HG02970 (cell line): Measurements from ENCODE around the gene SNRPN.
"Not testable (repeated sequence)": the region's sequence is repeated elsewhere in the genome, so short reads cannot be mapped to it uniquely, and the experiment has no call there.

Experiments
- ATAC-seq: cut with Tn5 transposase; IDR thresholded peaks from one replicate; pipeline ENCODE4 v1.9.1; 2021; ENCODE audit warnings: mild to moderate bottlenecking, moderate library complexity, moderate number of reproducible peaks; ENCODE audit not compliant: unreplicated experiment, low FRiP score

Gene SNRPN

GRCh38 chr15:24954783-24955530 lies at the start of gene SNRPN, which contains the start of gene SNURF:
TSS of gene SNRPN (plus strand) at chr15:24954987. CDS start at chr15:24974454, 19,467 bp downstream.
TSS of gene SNURF (plus strand) at chr15:24954987. CDS start at chr15:24955049, 62 bp downstream.
- no peak for ATAC-seq

GRCh38 chr15:24916305-24917009 lies 38.3 kb upstream of the SNRPN start:
- ATAC-seq: no peak

DNA sequence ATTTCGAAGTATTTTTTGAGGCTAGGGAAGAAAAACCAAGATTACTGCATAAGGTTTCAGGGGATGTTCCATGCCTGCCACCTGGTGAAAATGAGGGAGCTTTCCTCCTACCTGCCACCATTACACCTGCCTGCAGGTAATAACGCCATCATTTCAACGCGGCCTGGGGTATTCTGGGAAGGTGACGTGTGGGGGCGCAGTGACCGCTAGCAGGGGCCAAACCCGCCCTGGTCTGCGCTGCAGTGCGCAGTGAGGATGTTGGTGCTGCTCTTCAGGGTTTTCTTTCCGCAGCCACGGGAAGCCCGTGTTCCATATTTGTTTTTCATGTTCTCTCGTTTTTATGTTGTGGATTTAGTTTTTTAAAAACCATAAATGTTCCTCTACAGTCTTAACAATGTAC lies 37.4 kb upstream of the SNRPN start:
- ATAC-seq: no peak

- ATAC-seq: no peak
Observed at GRCh38 chr15:24919446-24919845, 35.3 kb upstream of the SNRPN start.

DNA sequence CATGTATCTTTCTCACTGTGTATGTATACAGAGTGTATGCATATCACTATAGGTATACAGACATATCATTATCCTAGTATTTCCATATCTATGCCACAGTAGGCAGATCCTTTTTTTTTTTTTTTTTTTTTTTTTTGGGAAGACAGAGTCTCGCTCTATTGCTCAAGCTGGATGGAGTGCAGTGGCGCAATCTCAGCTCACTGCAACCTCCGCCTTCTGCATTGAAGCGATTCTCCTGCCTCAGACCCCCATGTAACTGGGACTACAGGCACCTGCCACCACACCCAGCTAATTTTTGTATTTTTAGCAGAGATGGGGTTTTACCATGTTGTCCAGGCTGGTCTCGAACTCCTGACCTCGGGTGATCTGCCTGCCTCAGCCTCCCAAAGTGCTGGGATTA lies 32.0 kb upstream of the SNRPN start:
- not testable (repeated sequence) for ATAC-seq

DNA sequence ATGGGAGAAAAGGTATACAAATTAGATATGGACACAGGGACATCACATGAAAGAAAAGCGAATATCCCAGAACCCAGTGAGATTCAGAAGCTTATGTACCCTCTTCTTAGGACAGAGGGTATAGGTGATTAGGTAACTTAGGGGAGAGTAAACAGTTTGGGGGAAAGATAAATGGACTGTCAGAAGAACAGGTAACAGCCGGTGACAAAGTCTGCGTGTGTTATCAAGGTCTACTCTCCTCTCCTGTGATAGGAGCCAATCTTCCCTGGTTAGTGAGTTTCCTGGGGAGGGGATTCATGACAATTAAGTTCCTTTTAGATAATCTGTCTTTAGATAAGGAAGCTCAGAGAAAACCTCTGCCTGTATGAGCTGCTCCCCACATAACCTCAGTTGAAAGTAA lies 30.6 kb upstream of the SNRPN start:
- ATAC-seq: no peak

DNA sequence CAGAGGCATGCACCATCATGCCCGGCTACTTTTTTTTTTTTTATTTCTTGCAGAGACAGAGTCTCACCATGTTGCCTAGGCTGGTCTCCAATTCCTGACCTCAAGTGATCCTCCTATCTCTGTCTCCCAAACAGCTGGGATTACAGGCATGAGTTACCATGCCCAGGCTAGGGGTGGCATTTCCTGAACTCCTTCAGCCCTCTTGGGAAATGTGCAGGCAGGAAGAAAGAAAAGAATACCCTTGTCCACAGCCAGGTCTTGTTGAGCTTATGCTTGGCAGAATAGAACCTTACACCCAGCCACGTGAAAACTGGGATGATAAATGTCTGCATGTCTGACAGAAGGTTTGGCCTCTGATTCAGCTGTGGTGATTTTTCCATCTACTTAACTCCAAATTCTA lies 30.2 kb upstream of the SNRPN start:
- ATAC-seq: no peak

DNA sequence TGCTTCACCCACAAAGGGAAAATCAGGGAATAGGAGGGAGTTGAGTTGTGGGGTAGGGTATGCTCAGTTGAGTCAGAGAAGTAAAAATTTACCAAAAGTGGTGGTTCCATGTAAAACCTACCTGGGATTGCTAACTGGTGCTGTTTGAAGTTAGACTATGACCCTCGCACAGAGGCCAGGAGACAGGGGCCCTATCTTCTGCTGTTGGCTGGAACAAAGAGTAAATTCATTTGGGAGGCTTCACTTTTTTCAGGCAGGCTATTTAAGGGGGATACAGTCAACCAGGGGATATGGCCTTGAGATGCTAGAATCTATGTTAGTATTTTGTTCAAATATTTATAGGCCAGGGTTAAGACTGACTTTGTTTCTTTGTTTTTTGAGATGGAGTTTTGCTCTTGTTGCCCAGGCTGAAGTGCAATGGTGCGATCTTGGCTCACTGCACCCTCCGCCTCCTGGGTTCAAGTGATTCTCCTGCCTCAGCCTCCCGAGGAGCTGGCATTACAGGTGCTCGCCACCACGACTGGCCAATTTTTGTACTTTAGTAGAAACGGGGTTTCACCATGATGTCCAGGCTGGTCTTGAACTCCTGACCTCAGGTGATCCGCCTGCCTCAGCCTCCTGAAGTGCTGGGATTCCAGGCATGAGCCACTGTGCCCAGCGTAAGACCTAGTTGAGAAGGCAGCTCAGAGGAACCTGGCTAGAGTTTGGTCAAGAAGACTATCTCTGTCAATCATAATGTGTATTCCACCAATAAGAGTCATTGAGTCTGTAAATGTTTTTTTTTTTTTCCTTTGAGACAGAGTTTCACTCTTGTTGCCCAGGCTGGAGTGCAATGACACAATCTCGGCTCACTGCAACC lies 22.7 kb upstream of the SNRPN start:
- not testable (repeated sequence) for ATAC-seq

DNA sequence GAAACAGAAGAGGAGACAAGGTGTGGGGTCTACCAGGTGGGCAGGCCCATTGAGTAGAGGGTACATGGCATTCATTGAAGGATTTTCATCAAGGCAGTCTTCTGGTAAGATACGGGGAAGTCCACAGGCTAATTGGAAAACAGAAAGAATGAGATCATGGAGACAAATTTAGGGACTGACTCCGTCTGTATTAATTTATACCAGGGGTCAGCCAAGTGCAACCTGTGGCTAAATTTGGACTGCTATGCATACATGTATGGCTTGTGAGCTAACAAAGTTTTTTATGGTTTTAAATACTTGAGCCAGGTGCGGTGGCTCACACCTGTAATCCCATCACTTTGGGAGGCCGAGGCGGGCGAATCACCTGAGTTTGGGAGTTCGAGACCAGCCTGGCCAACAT lies 21.1 kb upstream of the SNRPN start:
- ATAC-seq: no peak

DNA sequence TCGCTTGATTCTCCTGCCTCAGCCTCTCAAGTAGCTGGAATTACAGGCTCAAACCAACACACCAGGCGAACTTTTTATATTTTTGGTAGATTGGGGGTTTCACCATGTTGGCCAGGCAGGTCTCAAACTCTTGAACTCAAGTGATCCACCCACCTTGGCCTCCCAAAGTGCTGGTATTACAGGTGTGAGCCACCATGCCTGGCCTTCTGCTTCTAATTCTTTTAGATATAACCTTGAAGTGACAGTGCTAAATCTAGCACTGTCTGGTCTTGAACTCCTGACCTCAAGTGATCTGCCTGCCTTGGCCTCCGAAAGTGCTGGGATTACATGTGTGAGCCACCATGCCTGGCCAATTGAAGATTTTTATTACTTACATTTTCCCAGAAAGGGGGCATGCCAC lies 16.6 kb upstream of the SNRPN start:
- ATAC-seq: not testable (repeated sequence)

DNA sequence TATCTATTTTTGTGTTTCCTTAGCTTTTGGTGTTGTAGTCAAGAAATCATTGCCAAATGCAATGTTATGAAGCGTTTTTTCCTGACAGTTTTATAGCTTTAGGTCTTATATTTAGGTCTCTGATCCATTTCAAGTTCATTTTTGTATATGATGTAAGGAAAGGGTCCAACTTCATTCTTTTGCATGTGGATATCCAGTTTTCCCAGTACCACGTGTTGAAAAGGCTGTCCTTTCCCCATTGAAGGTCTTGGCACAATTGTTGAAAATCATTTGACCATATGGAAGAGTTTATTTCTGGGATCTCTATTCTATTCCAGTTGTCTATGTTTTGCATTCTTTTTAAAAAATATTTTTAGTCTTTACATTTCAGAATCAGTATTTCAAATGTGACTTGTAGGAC lies 14.6 kb upstream of the SNRPN start:
- ATAC-seq: no peak

- ATAC-seq: no peak
Observed at GRCh38 chr15:24943361-24943760, 11.4 kb upstream of the SNRPN start.

- ATAC-seq: no peak
Observed at GRCh38 chr15:24944954-24945353, 9.8 kb upstream of the SNRPN start.

DNA sequence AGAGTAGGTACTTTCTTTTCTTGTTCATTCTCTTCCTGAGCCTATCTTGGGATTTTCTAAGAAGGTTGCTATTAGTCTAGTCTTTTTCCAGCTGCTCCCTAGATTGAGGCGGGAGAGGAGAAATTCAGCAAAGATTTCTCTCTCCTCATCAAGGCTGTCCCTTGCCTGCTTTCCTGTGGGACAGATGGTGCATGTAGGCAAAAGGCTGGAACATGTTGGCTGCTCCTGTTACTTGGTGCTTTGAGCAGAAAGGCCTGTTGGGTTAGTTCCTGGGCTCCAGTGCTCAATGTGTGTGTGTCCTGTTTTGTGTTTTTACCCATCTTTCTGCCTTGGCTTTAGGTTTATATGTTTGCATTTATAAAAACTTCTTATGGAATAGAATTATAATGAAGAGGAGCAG lies 9.1 kb upstream of the SNRPN start:
- ATAC-seq: no peak

GRCh38 chr15:24948495-24948894 lies 6.3 kb upstream of the SNRPN start:
- ATAC-seq: no peak

- ATAC-seq: no peak
Observed at GRCh38 chr15:24955531-24955921, 739 bp downstream of the SNRPN start.

DNA sequence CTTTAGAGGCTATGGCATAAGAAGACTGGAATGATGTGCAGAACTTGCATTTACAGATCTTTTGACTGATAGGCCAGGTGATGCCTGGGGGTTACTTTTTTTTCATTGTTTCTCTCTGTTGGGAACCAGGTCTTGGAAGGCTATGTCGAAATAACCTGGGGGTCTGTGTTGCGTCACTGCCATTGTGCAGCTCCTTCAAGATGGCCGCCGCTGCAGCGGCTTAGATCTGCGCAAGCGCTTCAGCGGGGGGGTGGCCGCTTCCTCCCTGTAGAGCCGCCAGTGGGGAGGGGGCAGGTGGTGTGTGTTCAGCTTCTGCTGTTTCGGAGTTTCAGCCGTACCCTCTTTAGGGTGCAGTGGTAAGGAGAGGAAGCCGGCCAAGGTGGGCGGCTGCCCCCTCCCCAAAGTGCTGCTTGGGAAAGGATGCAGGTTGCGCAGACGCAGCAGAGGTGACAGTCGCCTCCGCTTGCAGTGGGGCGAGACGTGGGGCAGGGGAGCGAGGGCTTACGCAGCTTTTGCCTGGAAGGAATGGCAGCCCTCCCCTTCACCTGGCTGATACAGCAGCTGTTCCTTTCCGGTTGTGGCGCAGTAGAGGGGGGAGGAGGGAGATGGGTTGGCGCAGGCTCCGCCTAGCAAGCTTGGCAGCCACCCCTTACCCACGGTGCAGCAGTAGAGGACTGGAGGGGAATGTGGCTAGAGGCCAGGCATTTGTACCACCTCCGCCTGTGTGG lies 1.5 kb downstream of the SNRPN start:
- ATAC-seq: peak; percentile 65

DNA sequence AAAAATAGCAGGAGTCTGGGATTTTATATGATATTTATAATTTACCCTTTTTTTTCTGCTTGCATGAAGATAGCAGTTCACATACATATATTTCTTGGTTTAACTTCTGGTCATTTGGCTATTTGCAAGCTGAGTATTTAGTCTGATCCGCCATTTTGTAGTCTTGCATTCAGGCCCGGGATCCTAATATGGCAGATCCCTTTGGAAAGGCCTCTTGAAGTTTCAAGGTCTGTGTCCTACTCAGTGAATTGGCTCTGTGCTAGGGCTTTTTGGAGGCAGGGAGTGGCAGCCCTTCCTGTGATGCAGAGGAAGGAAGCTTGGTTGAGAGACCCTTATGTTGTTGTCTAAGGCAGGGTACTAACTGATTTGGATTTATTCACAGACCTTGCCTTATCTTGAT lies 2.9 kb downstream of the SNRPN start:
- no peak for ATAC-seq

DNA sequence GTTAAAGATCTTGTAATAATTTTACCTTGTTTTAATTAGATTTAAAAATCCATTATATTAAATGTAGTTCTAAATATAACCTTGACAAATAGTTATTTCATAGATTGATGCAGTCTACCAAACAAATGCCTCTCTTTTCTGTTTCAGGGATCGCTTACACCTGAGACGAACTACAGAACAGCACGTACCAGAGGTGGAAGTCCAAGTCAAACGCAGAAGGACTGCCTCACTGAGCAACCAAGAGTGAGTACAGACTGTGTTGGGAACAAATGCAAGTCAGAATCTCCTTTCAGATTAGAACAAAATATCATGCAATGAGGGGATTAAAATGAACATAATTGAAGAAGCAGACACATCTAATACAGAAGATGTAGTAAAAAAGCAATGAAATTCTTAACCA lies 7.2 kb downstream of the SNRPN start:
- no peak for ATAC-seq

GRCh38 chr15:24962880-24963279 lies 8.1 kb downstream of the SNRPN start:
- no peak for ATAC-seq
